ENCODE data around the gene SUFU. TPM values are rescaled to one million over a fixed set of nuclear protein-coding genes. Genes with fewer than 3 reads are reported as not detected.
"Not testable (repeated sequence)": the region's sequence is repeated elsewhere in the genome, so short reads cannot be mapped to it uniquely, and the experiment has no call there.

Gene SUFU
- total and polyA plus RNA-seq, 2 experiments from 2014 or later, result 2.8 to 5.6 TPM

GRCh38 chr10:102500686-102501085, 3.1 kb upstream of the SUFU start:
- peaks cover 47% of the 10 kb centered on the region for H4K20me1 ChIP-seq (replicated peaks; ENCODE audit: insufficient read depth)
- not testable (repeated sequence) for H3F3A ChIP-seq (replicated peaks; ENCODE audit: low read depth); H3K27ac Mint-ChIP-seq

GRCh38 chr10:102501201-102502028, 2.4 kb upstream of the SUFU start:
- DNase-seq (ENCODE audit: low spot score) (peak; percentile 26), ATAC-seq (no peak)
- peaks cover 7% of the 10 kb centered on the region for H3K27me3 Mint-ChIP-seq (ENCODE audit: insufficient read depth, low read depth, poor library complexity)
- Histone ChIP-seq H3K27me3 (ENCODE audit: insufficient read depth) (peaks cover 16% of the 10 kb centered on the region), H3K36me3 (ENCODE audit: insufficient read depth) (no peaks in the 10 kb centered on the region), H3K27ac (ENCODE audit: low read depth) (no peak overlapping the region), H3K79me2 (replicated peaks; ENCODE audit: insufficient read depth) (peaks cover 53% of the 10 kb centered on the region), H4K20me1 (replicated peaks; ENCODE audit: insufficient read depth) (peaks cover 47% of the 10 kb centered on the region), H3F3A (replicated peaks; ENCODE audit: low read depth) (peaks cover 3% of the 10 kb centered on the region; the same call in 1 of the 2 replicates), H2AFZ (no peak overlapping the region), H3K4me1 (ENCODE audit: insufficient read depth) (peaks cover 6% of the 10 kb centered on the region; the same call in 1 of the 2 replicates), H3K4me3 (peak overlapping the region; percentile 71), H3K9me2 (ENCODE audit: insufficient read depth) (no peaks in the 10 kb centered on the region), H3K4me2 (peak overlapping the region; percentile 91)
- no peaks in the 10 kb centered on the region for H3K9me3 Mint-ChIP-seq
- no peak overlapping the region for H3K27ac Mint-ChIP-seq
- no peak overlapping the region for H3K4me3 Mint-ChIP-seq
- H3K36me3 Mint-ChIP-seq (ENCODE audit: low read depth), result no peaks in the 10 kb centered on the region
- peaks cover 8% of the 10 kb centered on the region; the same call in 2 of the 3 replicates for H3K4me1 Mint-ChIP-seq
- TF ChIP-seq ZNF114 (CRISPR knock-in tag; IDR thresholded peaks at IDR 0.05), result no peak
- no peak for TF ChIP-seq CREB1 (CRISPR knock-in tag; IDR thresholded peaks at IDR 0.05; ENCODE audit: low read depth)
- no peak for TF ChIP-seq EZH2 (IDR thresholded peaks at IDR 0.05; ENCODE audit: low read depth, unreplicated experiment)
- no peak for TF ChIP-seq ETS1 (IDR thresholded peaks at IDR 0.05)
- TF ChIP-seq ZNF462 (CRISPR knock-in tag; IDR thresholded peaks at IDR 0.05), result no peak
- no peak for TF ChIP-seq POLR2AphosphoS5 (IDR thresholded peaks at IDR 0.05; ENCODE audit: low read depth)
- no peak for TF ChIP-seq EZH2phosphoT487 (IDR thresholded peaks at IDR 0.05; ENCODE audit: unreplicated experiment)
- no peak for TF ChIP-seq JUNB (IDR thresholded peaks at IDR 0.05; ENCODE audit: unreplicated experiment)
- no peak for TF ChIP-seq REST (IDR thresholded peaks at IDR 0.05; ENCODE audit: unreplicated experiment)
- TF ChIP-seq NANOG (IDR thresholded peaks at IDR 0.05; ENCODE audit: borderline replicate concordance), result no peak

More at GRCh38 chr10:102500686-102501085, 3.1 kb upstream of the SUFU start:
- not testable (repeated sequence) for H3K4me1 Mint-ChIP-seq; ATAC-seq; H3K4me3 ChIP-seq; H3K9me3 Mint-ChIP-seq; H3K4me3 Mint-ChIP-seq; H3K36me3 ChIP-seq (ENCODE audit: insufficient read depth); DNase-seq (ENCODE audit: low spot score); H3K36me3 Mint-ChIP-seq (ENCODE audit: low read depth); H3K9me2 ChIP-seq (ENCODE audit: insufficient read depth); H2AFZ ChIP-seq; H3K27me3 Mint-ChIP-seq (ENCODE audit: insufficient read depth, low read depth, poor library complexity); H3K27ac ChIP-seq (ENCODE audit: low read depth); H3K4me1 ChIP-seq (ENCODE audit: insufficient read depth)
- Histone ChIP-seq H3K4me2 (0 out of 2 replicates have a peak overlapping the region, but pooled peaks have one; percentile 91), H3K27me3 (ENCODE audit: insufficient read depth) (peaks cover 12% of the 10 kb centered on the region), H3K79me2 (replicated peaks; ENCODE audit: insufficient read depth) (peaks cover 60% of the 10 kb centered on the region)
